GM18508 (cell line): Measurements from ENCODE around the gene CCDC7.
"Not testable (repeated sequence)": the region's sequence is repeated elsewhere in the genome, so short reads cannot be mapped to it uniquely, and the experiment has no call there.

ENCODE experiments used
- ATAC-seq: cut with Tn5 transposase; IDR thresholded peaks from one replicate; pipeline ENCODE4 v1.9.1; 2021; ENCODE audit warnings: moderate number of reproducible peaks; ENCODE audit not compliant: insufficient read depth, unreplicated experiment

Gene CCDC7

GRCh38 chr10:32446536-32447406 lies 831 bp downstream of the CCDC7 start:
- no peak for ATAC-seq

GRCh38 chr10:32454148-32454547 lies 8.2 kb downstream of the CCDC7 start:
- ATAC-seq, result no peak

DNA sequence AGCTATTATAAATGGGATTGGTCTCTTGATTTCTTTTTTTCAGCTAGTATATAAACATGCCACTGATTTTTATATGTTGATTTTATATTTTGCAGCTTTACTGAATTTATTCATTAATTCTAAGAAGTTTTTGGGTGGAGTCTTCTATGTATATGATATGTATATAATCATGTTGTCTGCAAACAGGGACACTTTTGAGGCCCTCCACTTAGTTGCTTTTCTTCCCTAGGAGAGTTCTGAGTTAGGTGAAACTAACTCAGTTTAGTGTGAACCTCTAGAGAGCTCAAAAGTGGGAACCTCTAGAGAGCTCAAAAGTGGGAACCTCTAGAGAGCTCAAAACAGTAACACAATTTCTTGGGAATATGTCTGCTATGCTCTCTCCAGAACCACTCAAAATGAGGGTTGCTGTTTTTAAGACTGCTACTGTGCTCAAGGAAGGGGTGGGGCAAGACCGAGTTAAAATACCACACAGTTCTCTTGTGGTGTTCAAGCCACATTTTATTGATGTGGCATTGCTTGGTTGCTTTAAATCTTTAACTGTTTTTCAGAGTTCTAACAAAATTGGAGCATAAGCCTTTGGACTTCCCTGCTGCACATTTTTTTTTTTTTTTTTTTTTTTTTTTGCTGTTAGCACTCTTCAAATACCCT lies 13.2 kb downstream of the CCDC7 start:
- no peak for ATAC-seq

DNA sequence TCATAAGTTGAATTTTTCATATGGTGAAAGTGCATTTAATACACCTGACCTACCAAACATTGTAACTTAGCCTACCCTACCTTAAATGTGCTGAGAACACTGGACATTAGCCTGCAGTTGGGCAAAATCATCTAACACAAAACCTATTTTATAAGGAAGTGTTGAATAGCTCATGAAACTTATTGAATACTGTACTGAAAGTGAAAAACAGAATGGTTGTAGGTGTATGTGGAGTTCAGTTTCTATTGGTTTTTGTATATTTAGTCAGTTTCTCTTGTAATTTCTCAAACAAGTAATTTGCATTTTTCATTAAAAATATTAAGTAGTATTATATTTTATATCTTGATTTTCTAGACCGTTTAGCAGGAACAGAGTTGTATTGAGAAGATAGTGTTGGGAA lies 15.3 kb downstream of the CCDC7 start:
- no peak for ATAC-seq

DNA sequence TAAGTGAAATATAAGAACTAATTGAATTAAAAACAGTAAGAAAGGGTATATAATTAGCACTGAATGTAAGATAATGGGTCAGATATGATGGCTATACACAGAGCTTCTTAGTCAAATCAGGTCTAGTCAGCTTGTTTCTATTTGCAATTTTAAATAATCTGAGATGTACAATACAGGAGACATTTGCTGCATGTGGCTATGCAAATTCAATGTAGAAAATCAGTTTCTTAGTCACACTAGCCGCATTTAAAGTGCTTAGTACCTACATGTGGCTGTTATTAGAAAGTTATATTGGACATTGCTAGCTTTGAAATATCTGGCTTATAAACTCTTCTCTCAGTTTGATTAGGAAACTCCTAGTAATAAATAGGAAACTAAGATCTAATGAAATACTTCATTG lies 25.3 kb downstream of the CCDC7 start:
- no peak for ATAC-seq

- ATAC-seq, result no peak
Observed at GRCh38 chr10:32477499-32477898, 31.6 kb downstream of the CCDC7 start.

GRCh38 chr10:32481606-32482005 lies 35.7 kb downstream of the CCDC7 start:
- no peak for ATAC-seq

DNA sequence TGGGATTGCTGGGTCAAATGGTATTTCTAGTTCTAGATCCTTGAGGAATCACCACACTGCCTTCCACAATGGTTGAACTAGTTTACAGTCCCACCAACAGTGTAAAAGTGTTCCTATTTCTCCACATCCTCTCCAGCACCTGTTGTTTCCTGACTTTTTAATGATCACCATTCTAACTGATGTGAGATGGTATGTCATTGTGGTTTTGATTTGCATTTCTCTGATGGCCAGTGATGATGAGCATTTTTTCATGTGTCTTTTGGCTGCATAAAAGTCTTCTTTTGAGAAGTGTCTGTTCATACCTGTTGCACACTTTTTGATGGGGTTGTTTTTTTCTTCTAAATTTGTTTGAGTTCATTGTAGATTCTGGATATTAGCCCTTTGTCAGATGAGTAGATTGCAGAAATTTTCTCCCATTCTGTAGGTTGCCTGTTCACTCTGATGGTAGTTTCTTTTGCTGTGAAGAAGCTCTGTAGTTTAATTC lies 37.1 kb downstream of the CCDC7 start:
- ATAC-seq, result not testable (repeated sequence)

DNA sequence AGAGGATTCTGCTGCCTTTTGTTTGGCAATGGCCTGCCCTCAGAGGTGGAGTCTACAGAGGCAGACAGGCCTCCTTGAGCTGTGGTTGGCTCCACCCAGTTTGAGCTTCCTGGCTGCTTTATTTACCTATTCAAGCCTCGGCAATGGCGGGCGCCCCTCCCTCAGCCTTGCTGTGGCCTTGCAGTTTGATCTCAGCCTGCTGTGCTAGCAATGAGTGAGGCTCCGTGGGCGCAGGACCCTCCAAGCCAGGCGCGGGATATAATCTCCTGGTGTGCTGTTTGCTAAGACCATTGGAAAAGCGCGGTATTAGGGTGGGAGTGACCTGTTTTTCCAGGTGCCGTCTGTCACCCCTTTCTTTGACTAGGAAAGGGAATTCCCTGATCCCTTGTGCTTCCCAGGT lies 42.1 kb downstream of the CCDC7 start:
- ATAC-seq, result not testable (repeated sequence)

GRCh38 chr10:32489158-32489557 lies 43.2 kb downstream of the CCDC7 start:
- ATAC-seq, result no peak

GRCh38 chr10:32489901-32490300 lies 44.0 kb downstream of the CCDC7 start:
- no peak for ATAC-seq

- ATAC-seq, result not testable (repeated sequence)
Observed at GRCh38 chr10:32494562-32494961, 48.6 kb downstream of the CCDC7 start.

DNA sequence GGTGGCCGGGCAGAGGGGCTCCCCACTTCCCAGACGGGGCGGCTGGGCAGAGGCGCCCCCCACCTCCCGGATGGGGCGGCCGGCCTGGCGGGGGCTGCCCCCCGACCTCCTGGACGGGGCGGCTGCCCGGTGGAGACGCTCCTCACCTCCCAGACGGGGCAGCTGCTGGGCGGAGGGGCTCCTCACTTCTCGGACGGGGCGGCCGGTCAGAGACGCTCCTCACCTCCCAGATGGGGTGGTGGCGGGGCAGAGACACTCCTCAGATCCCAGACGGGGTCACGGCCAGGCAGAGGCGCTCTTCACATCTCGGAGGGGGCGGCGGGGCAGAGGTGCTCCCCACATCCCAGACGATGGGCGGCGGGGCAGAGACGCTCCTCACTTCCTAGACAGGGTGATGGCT lies 54.2 kb downstream of the CCDC7 start:
- not testable (repeated sequence) for ATAC-seq

DNA sequence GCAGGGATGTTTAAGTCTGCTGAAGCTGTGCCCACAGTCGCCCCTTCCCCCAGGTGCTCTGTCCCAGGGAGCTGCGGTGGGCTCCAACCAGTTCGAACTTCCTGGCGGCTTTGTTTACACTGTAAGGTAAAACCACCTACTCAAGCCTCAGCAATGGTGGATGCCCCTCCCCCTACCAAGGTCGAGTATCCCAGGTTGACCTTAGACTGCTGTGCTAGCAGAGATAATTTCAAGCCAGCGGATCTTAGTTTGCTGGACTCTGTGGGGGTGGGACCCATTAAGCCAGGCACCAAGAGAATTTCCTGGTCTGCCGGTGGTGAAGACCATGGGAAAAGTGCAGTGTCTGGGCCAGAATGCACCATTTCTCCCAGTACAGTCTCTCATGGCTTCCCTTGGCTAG lies 56.0 kb downstream of the CCDC7 start:
- no peak for ATAC-seq

DNA sequence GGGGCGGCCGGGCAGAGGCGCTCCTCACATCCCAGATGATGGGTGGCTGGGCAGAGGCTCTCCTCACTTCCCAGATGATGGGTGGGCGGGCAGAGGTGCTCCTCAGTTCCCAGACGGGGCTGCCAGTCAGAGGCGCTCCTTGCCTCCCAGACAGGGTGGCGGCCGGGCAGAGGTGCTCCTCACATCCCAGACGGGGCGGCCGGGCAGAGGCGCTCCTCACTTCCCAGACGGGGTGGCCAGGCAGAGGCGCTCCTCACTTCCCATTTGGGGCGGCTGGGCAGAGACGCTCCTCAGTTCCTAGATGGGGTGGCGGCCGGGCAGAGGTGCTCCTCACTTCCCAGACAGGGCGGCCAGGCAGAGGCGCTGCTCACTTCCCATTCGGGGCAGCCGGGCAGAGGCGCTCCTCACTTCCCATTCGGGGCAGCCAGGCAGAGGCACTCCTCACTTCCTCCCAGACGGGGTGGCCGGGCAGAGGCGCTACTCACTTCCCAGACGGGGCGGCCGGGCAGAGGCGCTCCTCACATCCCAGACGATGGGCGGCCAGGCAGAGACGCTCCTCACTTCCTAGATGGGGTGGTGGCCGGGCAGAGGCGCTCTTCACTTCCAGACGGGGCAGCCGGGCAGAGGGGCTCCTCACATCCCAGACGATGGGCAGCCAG lies 60.0 kb downstream of the CCDC7 start:
- ATAC-seq, result not testable (repeated sequence)

- no peak for ATAC-seq
Observed at GRCh38 chr10:32511599-32511998, 65.7 kb downstream of the CCDC7 start.

GRCh38 chr10:32516567-32517495 lies 70.9 kb downstream of the CCDC7 start:
- ATAC-seq, result no peak

GRCh38 chr10:32530231-32530630 lies 84.3 kb downstream of the CCDC7 start:
- no peak for ATAC-seq

DNA sequence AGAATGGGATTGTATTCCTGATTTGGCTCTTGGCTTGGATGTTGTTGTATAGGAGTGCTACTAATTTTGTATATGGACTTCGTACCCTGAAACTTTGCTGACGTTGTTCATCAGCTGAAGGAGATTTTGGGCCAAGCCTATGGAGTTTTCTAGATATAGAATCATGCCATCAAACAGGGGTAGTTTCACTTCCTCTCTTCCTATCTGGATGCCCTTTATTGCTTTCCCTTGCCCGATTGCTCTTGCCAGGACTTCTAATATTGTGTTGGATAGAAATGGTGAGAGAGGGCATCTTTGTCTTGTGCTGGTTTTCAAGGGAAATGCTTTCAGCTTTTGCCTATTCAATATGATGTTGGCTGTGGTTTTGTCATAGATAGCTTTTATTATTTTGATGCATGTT lies 92.3 kb downstream of the CCDC7 start:
- no peak for ATAC-seq
